Measurements from ENCODE around the gene TAPBP. TPM values are rescaled to one million over a fixed set of nuclear protein-coding genes. Genes with fewer than 3 reads are reported as not detected.
A peak's percentile ranks its signal among the peaks of the same experiment; 100 is the strongest.
"Not testable (repeated sequence)": the region's sequence is repeated elsewhere in the genome, so short reads cannot be mapped to it uniquely, and the experiment has no call there.

TAPBP gene
- total and polyA plus RNA-seq, 12 donors, result 20.6 to 242 (median 82.7) TPM

- peak; percentile 79 to 80 for DNase-seq
- peak; percentile 72 to 85 (median 78) for ATAC-seq
- intact Hi-C loops (cut with DNase I), result no loop called here
- Histone ChIP-seq H3K36me3 (peaks cover 0 to 84% (median 15%) of the 10 kb centered on the region in 9 donors), H3K4me3 (peak within 1 kb of the TSS; percentile 40 to 83 (median 72)), H3K9me3 (no peaks in the 10 kb centered on the region), H3K27ac (peak within 1 kb of the TSS; percentile 68 to 96 (median 92)), H3K27me3 (no peaks in the 10 kb centered on the region), H3K4me1 (peaks cover 10 to 70% (median 53%) of the 10 kb centered on the region in 9 donors)
- TF ChIP-seq CTCF (IDR thresholded peaks at IDR 0.05), result peak; percentile 32 to 74 (median 62)
- WGBS, 2 donors, result 1 to 2% methylated on average over 72 to 80 of the region's 80 CpGs
Measured at GRCh38 chr6:33276864-33277662, 36.8 kb downstream of the TAPBP start, which contains the start of gene B3GALT4. B3GALT4 (plus strand) TSS chr6:33277123; CDS start chr6:33277420, 297 bp downstream.

- ATAC-seq, result no peak
Measured at GRCh38 chr6:33276581-33276863, 37.4 kb downstream of the TAPBP start.

GRCh38 chr6:33275795-33276580 lies 37.9 kb downstream of the TAPBP start:
- peaks cover 10 to 72% (median 56%) of the 10 kb centered on the region in 9 donors for H3K4me1 ChIP-seq
- DNase-seq; ATAC-seq; H3K27me3 ChIP-seq; intact Hi-C loops (cut with DNase I); H3K9me3 ChIP-seq: not testable (repeated sequence)
- H3K4me3 ChIP-seq, result peak overlapping the region in 9 of 10 donors; percentile 60 to 83 (median 73)
- peak overlapping the region; percentile 68 to 96 (median 92) for H3K27ac ChIP-seq
- 83% methylated on average over 16 of the region's 16 CpGs for WGBS, 2 donors
- peaks cover 0 to 74% (median 15%) of the 10 kb centered on the region in 9 donors for H3K36me3 ChIP-seq

More at GRCh38 chr6:33276581-33276863, 37.4 kb downstream of the TAPBP start:
- peak overlapping the region; percentile 68 to 96 (median 92) for H3K27ac ChIP-seq
- intact Hi-C loops (cut with DNase I), result no loop called here
- no peak for TF ChIP-seq CTCF (IDR thresholded peaks at IDR 0.05)
- H3K4me3 ChIP-seq, result peak overlapping the region; percentile 40 to 83 (median 72)
- no peaks in the 10 kb centered on the region for H3K9me3 ChIP-seq
- DNase-seq, result no peak
- no peaks in the 10 kb centered on the region for H3K27me3 ChIP-seq
- peaks cover 10 to 70% (median 53%) of the 10 kb centered on the region in 9 donors for H3K4me1 ChIP-seq
- H3K36me3 ChIP-seq, result peaks cover 0 to 79% (median 15%) of the 10 kb centered on the region in 9 donors

- intact Hi-C loops (cut with DNase I), result loop anchor here in 1 of 10 donors (2.0 kb wide), 1 partner anchor 43 kb away; the partner anchor contains the start of gene ZBTB22
- H3K4me1 ChIP-seq, result peaks cover 10 to 82% (median 64%) of the 10 kb centered on the region in 9 donors
- H3K27ac ChIP-seq, result peak overlapping the region in 1 of 10 donors; percentile 97
- DNase-seq (no peak), ATAC-seq (no peak)
- H3K4me3 ChIP-seq, result peak overlapping the region in 1 of 10 donors; percentile 81
- no peaks in the 10 kb centered on the region for H3K27me3 ChIP-seq
- no peaks in the 10 kb centered on the region for H3K9me3 ChIP-seq
- TF ChIP-seq CTCF (IDR thresholded peaks at IDR 0.05), result no peak
- peaks cover 0 to 60% (median 19%) of the 10 kb centered on the region in 9 donors for H3K36me3 ChIP-seq
- WGBS, 2 donors, result 68 to 73% methylated on average over 14 of the region's 14 CpGs
Measured at GRCh38 chr6:33273924-33274902, 39.7 kb downstream of the TAPBP start.
